ENCODE data around the gene PTPRN2.

GRCh38 chr7:158274996-158275395 lies 312.6 kb downstream of the PTPRN2 start:
- TF ChIP-seq EZH2 (IDR thresholded peaks at IDR 0.05; ENCODE audit: borderline replicate concordance, low read length) (no peak), CTCF (conservative IDR thresholded peaks at IDR 0.05 in 1 of 2, IDR thresholded peaks at IDR 0.05 in 1 of 2; ENCODE audit: extremely low read depth in 1 of 2, insufficient read depth in 1 of 2, low read depth in 1 of 2, low read length in 2 of 2) (no peak)

Data from mammary epithelial cell (primary cell).